HepG2 (cell line): ENCODE measurements around the gene IRF2. TPM values are rescaled to one million over a fixed set of nuclear protein-coding genes. Genes with fewer than 3 reads are reported as not detected.

ENCODE experiments used
- ATAC-seq: fragments of 200-7000 bp; cut with Tn5 transposase; 3 replicates; pipeline ENCODE4 v1.9.1; 2020; ENCODE audit warnings: mild to moderate bottlenecking, moderate library complexity
- BruUV-seq: library from RNA; stranded (reverse); fragments of 400-500 nt; replicated peaks from 2 replicates; lab custom pipeline; 2021; lab: Mats Ljungman, UMichigan
- CTCF ChIA-PET: fragments of 300-600 bp; formaldehyde crosslinking; extraction: SDS; loops from one replicate; lab custom pipeline; 2021; ENCODE audit warnings: low total read pairs, inconsistent platforms, low intra/inter-chr PET ratio; lab: Yijun Ruan, JAX
- POLR2A ChIA-PET: fragments of 350-600 bp; sonication (Branson Sonifier 250); formaldehyde crosslinking; loops from one replicate; lab custom pipeline; 2020; ENCODE audit warnings: antibody characterized with exemption, inconsistent platforms; lab: Yijun Ruan, JAX
- DNase-seq: peaks from one replicate; pipeline ENCODE4 v3.0.0-alpha.2; 2015; ENCODE audit warnings: low spot score
- FAIRE-seq: peaks from 3 replicates; lab custom pipeline; 2011; peaks lifted over from hg19 to GRCh38; lab: Jason Lieb, UNC
- H2AFZ ChIP-seq: one replicate; pipeline ENCODE4 v1.6.1; 2011; ENCODE audit warnings: low read length, inconsistent platforms
- H3K27ac ChIP-seq: fragments of 300-600 bp; 3 replicates; pipeline ENCODE4 v1.8.0; 2011; ENCODE audit warnings: mixed run types, mild to moderate bottlenecking, mixed read lengths, low read length, inconsistent platforms; ENCODE audit not compliant: insufficient read depth; ENCODE audit errors: extremely low read length
- H3K27me3 ChIP-seq, 2 experiments: fragments of 200-600 bp in 1 of 2; 2 replicates in 1 of 2; 3 replicates in 1 of 2; pipeline versions ENCODE4 v1.6.0 to v1.8.0; 2011; ENCODE audit warnings: low read length in 2 of 2, mild to moderate bottlenecking in 2 of 2, moderate library complexity in 2 of 2, inconsistent platforms in 1 of 2; ENCODE audit not compliant: insufficient read depth in 2 of 2, control insufficient read depth in 1 of 2
- H3K36me3 ChIP-seq, 2 experiments: fragments of 200-600 bp in 1 of 2; replicated peaks in 1 of 2; 2 replicates in 1 of 2; 3 replicates in 1 of 2; pipeline versions ENCODE4 v1.5.1 to v1.8.0; 2011; ENCODE audit warnings: low read length in 2 of 2, inconsistent platforms in 1 of 2; ENCODE audit not compliant: insufficient read depth in 2 of 2, control insufficient read depth in 1 of 2
- H3K4me1 ChIP-seq: 2 replicates; pipeline ENCODE4 v1.5.1; 2012; ENCODE audit warnings: low read length, inconsistent platforms; ENCODE audit not compliant: insufficient read depth
- H3K4me2 ChIP-seq: 2 replicates; pipeline ENCODE4 v1.6.0; 2011; ENCODE audit warnings: low read depth, low read length, inconsistent platforms
- H3K4me3 ChIP-seq, 3 experiments: fragments of 200-600 bp in 1 of 3; sonication (generic), shearing (Covaris generic) in 1 of 3; replicated peaks in 1 of 3; 2 replicates each; pipeline ENCODE4 v1.5.1; 2011 to 2016; ENCODE audit warnings: low read length in 3 of 3, inconsistent platforms in 2 of 3, low read depth in 2 of 3, mild to moderate bottlenecking in 2 of 3, control low read depth in 1 of 3, mixed read lengths in 1 of 3; ENCODE audit not compliant: insufficient read depth in 1 of 3
- H3K79me2 ChIP-seq: one replicate; pipeline ENCODE4 v1.6.1; 2011; ENCODE audit warnings: low read length, inconsistent platforms; ENCODE audit not compliant: insufficient read depth
- H3K9ac ChIP-seq: 2 replicates; pipeline ENCODE4 v1.6.0; 2011; ENCODE audit warnings: mild to moderate bottlenecking, low read depth, low read length, inconsistent platforms; ENCODE audit not compliant: insufficient read depth
- H3K9me3 ChIP-seq: 2 replicates; pipeline ENCODE4 v1.5.1; 2012; ENCODE audit warnings: mild to moderate bottlenecking, low read length
- H4K20me1 ChIP-seq: 2 replicates; pipeline ENCODE4 v1.6.0; 2011; ENCODE audit warnings: inconsistent platforms, mild to moderate bottlenecking, low read length, moderate library complexity; ENCODE audit not compliant: insufficient read depth
- ARNTL ChIP-seq: sonication (generic); formaldehyde crosslinking; IDR thresholded peaks from 2 replicates; pipeline ENCODE4 v1.4.0; 2020; ENCODE audit warnings: mild to moderate bottlenecking, missing genetic modification reagents
- ATRX ChIP-seq: sonication (generic); formaldehyde crosslinking; IDR thresholded peaks from 2 replicates; pipeline ENCODE4 v1.4.0; 2020; ENCODE audit warnings: missing genetic modification reagents, borderline replicate concordance
- KDM5A ChIP-seq: fragments of 200-600 bp; sonication (generic); IDR thresholded peaks from 2 replicates; pipeline ENCODE4 v1.7.0; 2018; ENCODE audit warnings: antibody characterized with exemption, mild to moderate bottlenecking, low read length, borderline replicate concordance
- RCOR2 ChIP-seq: IDR thresholded peaks from 2 replicates; pipeline ENCODE4 v1.6.1; 2016; ENCODE audit warnings: missing biosample characterization, missing genetic modification reagents
- TAF1 ChIP-seq: sonication (generic); formaldehyde crosslinking; IDR thresholded peaks from 2 replicates; pipeline ENCODE4 v1.4.0; 2020; ENCODE audit warnings: missing genetic modification reagents
- ZBTB20 ChIP-seq: sonication (generic); formaldehyde crosslinking; IDR thresholded peaks from 2 replicates; pipeline ENCODE4 v1.8.1; 2023; ENCODE audit warnings: missing genetic modification reagents, low read depth, mild to moderate bottlenecking, borderline replicate concordance
- ZBTB38 ChIP-seq: sonication (generic); formaldehyde crosslinking; IDR thresholded peaks from 2 replicates; pipeline ENCODE4 v1.5.1; 2020; ENCODE audit warnings: mild to moderate bottlenecking, missing genetic modification reagents
- ZFP41 ChIP-seq: sonication (generic); formaldehyde crosslinking; IDR thresholded peaks from 2 replicates; pipeline ENCODE4 v1.4.0; 2020; ENCODE audit warnings: mild to moderate bottlenecking, missing genetic modification reagents, borderline replicate concordance
- ZNF121 ChIP-seq: sonication (generic); formaldehyde crosslinking; IDR thresholded peaks from 2 replicates; pipeline ENCODE4 v1.5.0; 2020; ENCODE audit warnings: mild to moderate bottlenecking, missing genetic modification reagents
- ZNF142 ChIP-seq: sonication (generic); formaldehyde crosslinking; IDR thresholded peaks from 2 replicates; pipeline ENCODE4 v1.4.0; 2020; ENCODE audit warnings: missing genetic modification reagents
- ZNF235 ChIP-seq: sonication (generic); formaldehyde crosslinking; IDR thresholded peaks from 2 replicates; pipeline ENCODE4 v1.8.1; 2023; ENCODE audit warnings: mild to moderate bottlenecking, missing genetic modification reagents, borderline replicate concordance
- ZNF274 ChIP-seq: sonication (generic); formaldehyde crosslinking; IDR thresholded peaks from 2 replicates; pipeline ENCODE4 v1.5.1; 2020; ENCODE audit warnings: mild to moderate bottlenecking, missing genetic modification reagents
- ZNF282 ChIP-seq: fragments of 450-650 bp; IDR thresholded peaks from 2 replicates; pipeline ENCODE4 v1.6.1; 2018; ENCODE audit not compliant: partially characterized antibody
- ZNF432 ChIP-seq: sonication (generic); formaldehyde crosslinking; IDR thresholded peaks from 2 replicates; pipeline ENCODE4 v1.5.0; 2020; ENCODE audit warnings: missing genetic modification reagents, mild to moderate bottlenecking, borderline replicate concordance
- ZNF841 ChIP-seq: sonication (generic); formaldehyde crosslinking; IDR thresholded peaks from 2 replicates; pipeline ENCODE4 v1.8.1; 2023; ENCODE audit warnings: missing genetic modification reagents, borderline replicate concordance
- WGBS: methylation state at CpG from one replicate; pipeline ENCODE4 v1.1.6; 2017; ENCODE audit warnings: low lambda C conversion rate; 5-methylcytosine and 5-hydroxymethylcytosine counted together
- in situ Hi-C: cut with HindIII; loops from 2 replicates; pipeline ENCODE4 v1.10.0; 2017; ENCODE audit warnings: low pct_unique_long_range_greater_than_20kb; ENCODE audit not compliant: extremely low pct_ligation_motif_present
- intact Hi-C: fragments of 100-400 bp; cut with micrococcal nuclease; formaldehyde crosslinking; loops from one replicate; pipeline ENCODE4 v1.10.0; 2022; ENCODE audit not compliant: unreplicated experiment
- polyA plus RNA-seq, 8 experiments: library from polyadenylated mRNA; depleted of rRNA in 3 of 8; stranded (reverse) in 7 of 8; unstranded in 1 of 8; fragments of >200 nt; fragmentation: Illumina TruSeq in 4 of 8; extraction: Trizol in 4 of 8; gene quantifications; 2 replicates each; pipeline versions ENCODE4 v1.2.1 to v1.2.3, GENCODE V29; 2011 to 2016; ENCODE audit warnings: low read depth in 4 of 8, missing spikeins in 1 of 8, mixed read lengths in 1 of 8; ENCODE audit not compliant: insufficient read depth in 1 of 8
- total RNA-seq, 5 experiments: library from RNA; depleted of rRNA; stranded (reverse); fragments of >200 nt; fragmentation: Illumina TruSeq; extraction: Trizol; gene quantifications; 2 replicates each; pipeline ENCODE4 v1.2.3, GENCODE V29; 2016; ENCODE audit warnings: low read depth in 1 of 5

Gene IRF2
- total and polyA plus RNA-seq, 2 of the 13 experiments (the other 11 are each of a cell fraction or from before 2014, with no cell fraction given) = 15.5 to 28.8 TPM

- ATAC-seq (no peak), DNase-seq (no peak), FAIRE-seq (no peak)
- intact Hi-C loops (no loop called here), in situ Hi-C loops (no loop called here)
- no peak for TF ChIP-seq ZFP41 (CRISPR knock-in tag)
- no peak for TF ChIP-seq TAF1
- TF ChIP-seq ZNF121 (CRISPR knock-in tag) = peak; percentile 54; the same call in 1 of the 2 replicates
- 94% methylated on average over 9 of the region's 9 CpGs for WGBS
- Histone ChIP-seq H3K4me1 (no peaks in the 10 kb centered on the region), H4K20me1 (no peaks in the 10 kb centered on the region), H3K36me3 (peaks cover 17 to 76% of the 10 kb centered on the region in 2 experiments), H3K27ac (no peak overlapping the region), H3K79me2 (no peaks in the 10 kb centered on the region), H3K4me3 (no peak overlapping the region), H3K9me3 (no peaks in the 10 kb centered on the region), H3K4me2 (no peak overlapping the region), H3K9ac (no peak overlapping the region), H3K27me3 (no peaks in the 10 kb centered on the region), H2AFZ (no peak overlapping the region)
- CTCF ChIA-PET = no interaction called here
- BruUV-seq = no TSS peak
- POLR2A ChIA-PET = no interaction called here
Measured at GRCh38 chr4:184409502-184409901, 64.8 kb downstream of the IRF2 start.

- Histone ChIP-seq H3K36me3 (peaks cover 20 to 73% of the 10 kb centered on the region in 2 experiments), H3K4me3 (no peak overlapping the region), H3K79me2 (no peaks in the 10 kb centered on the region), H3K27me3 (no peaks in the 10 kb centered on the region), H3K4me1 (no peaks in the 10 kb centered on the region), H2AFZ (no peak overlapping the region), H3K9ac (no peak overlapping the region), H3K4me2 (no peak overlapping the region), H3K9me3 (no peaks in the 10 kb centered on the region), H3K27ac (no peak overlapping the region), H4K20me1 (no peaks in the 10 kb centered on the region)
- intact Hi-C loops (no loop called here), in situ Hi-C loops (no loop called here)
- no peak for FAIRE-seq
- no peak for DNase-seq
- CTCF ChIA-PET = no interaction called here
- ATAC-seq = no peak
- BruUV-seq = no TSS peak
- 95% methylated on average over 3 of the region's 3 CpGs for WGBS
- POLR2A ChIA-PET = no interaction called here
- TF ChIP-seq ZBTB38 (CRISPR knock-in tag) (no peak), RCOR2 (CRISPR knock-in tag) (no peak), ZBTB20 (CRISPR knock-in tag) (no peak), ZNF235 (no peak), ZNF432 (CRISPR knock-in tag) (no peak), ZNF142 (no peak), ZNF274 (CRISPR knock-in tag) (no peak), ZNF841 (no peak), ATRX (CRISPR knock-in tag) (no peak), ARNTL (CRISPR knock-in tag) (no peak), KDM5A (no peak), ZNF282 (no peak)
Measured at GRCh38 chr4:184408684-184409081, 65.7 kb downstream of the IRF2 start.
